CD4-positive, alpha-beta T cell treated with Interferon gamma for 1 hour (primary cell): ENCODE results near the gene ACRBP.

Experiments
- DNase-seq: peaks from one replicate; pipeline ENCODE4 v3.0.0-alpha.2; 2020

The ACRBP gene

GRCh38 chr12:6647083-6647604 lies at the start of gene ACRBP:
Gene ACRBP, minus strand, starts transcription at chr12:6647432. Its CDS starts 66 bp downstream, at chr12:6647366.
- peak; percentile 60 for DNase-seq

- DNase-seq, result no peak
These were observed 48.2 kb upstream of the ACRBP start for GRCh38 chr12:6695313-6696045.

- no peak for DNase-seq
These were observed 47.5 kb upstream of the ACRBP start for GRCh38 chr12:6694701-6695100.

- DNase-seq, result no peak
These were observed 46.7 kb upstream of the ACRBP start for GRCh38 chr12:6693832-6694355.

- DNase-seq, result no peak
These were observed 45.7 kb upstream of the ACRBP start for GRCh38 chr12:6692888-6693287.

GRCh38 chr12:6691473-6691872 lies 44.2 kb upstream of the ACRBP start:
- DNase-seq, result no peak

- peak; percentile 98 for DNase-seq
These were observed 42.0 kb upstream of the ACRBP start, which contains the start of gene ZNF384 for GRCh38 chr12:6688999-6689882. Gene ZNF384, minus strand, starts transcription at chr12:6689375. Its CDS starts 9,855 bp downstream, at chr12:6679520.

- no peak for DNase-seq
These were observed 41.3 kb upstream of the ACRBP start for GRCh38 chr12:6688543-6688998.

GRCh38 chr12:6685814-6686213 lies 38.6 kb upstream of the ACRBP start:
- no peak for DNase-seq

GRCh38 chr12:6684609-6685008 lies 37.4 kb upstream of the ACRBP start:
- peak; percentile 30 for DNase-seq

GRCh38 chr12:6676962-6677361 lies 29.7 kb upstream of the ACRBP start:
- no peak for DNase-seq

GRCh38 chr12:6672143-6672542 lies 24.9 kb upstream of the ACRBP start:
- no peak for DNase-seq

- DNase-seq, result no peak
These were observed 20.5 kb upstream of the ACRBP start for GRCh38 chr12:6667559-6668210.

GRCh38 chr12:6666211-6666610 lies 19.0 kb upstream of the ACRBP start:
- DNase-seq, result no peak

- no peak for DNase-seq
These were observed 17.7 kb upstream of the ACRBP start for GRCh38 chr12:6664902-6665301.

- peak; percentile 99 for DNase-seq
These were observed 15.9 kb upstream of the ACRBP start, which contains the start of gene ING4 for GRCh38 chr12:6662906-6663742. Gene ING4, minus strand, starts transcription at chr12:6663119. Its CDS starts 18 bp downstream, at chr12:6663101.

GRCh38 chr12:6662602-6662905 lies 15.3 kb upstream of the ACRBP start:
- no peak for DNase-seq

GRCh38 chr12:6653987-6654386 lies 6.8 kb upstream of the ACRBP start:
- DNase-seq, result no peak

GRCh38 chr12:6653342-6653741 lies 6.1 kb upstream of the ACRBP start:
- no peak for DNase-seq

GRCh38 chr12:6652391-6652790 lies 5.2 kb upstream of the ACRBP start:
- no peak for DNase-seq

- DNase-seq, result no peak
These were observed 3.6 kb upstream of the ACRBP start for GRCh38 chr12:6650832-6651231.
